Renal cortical epithelial cell (primary cell): ENCODE data around the gene PIM3. TPM values are rescaled to one million over a fixed set of nuclear protein-coding genes. Genes with fewer than 3 reads are reported as not detected.

Experiments used
- DNase-seq: peaks from one replicate; pipeline ENCODE4 v3.0.0-alpha.2; 2011; ENCODE audit warnings: low read depth
- total RNA-seq: library from RNA; depleted of rRNA; stranded (reverse); fragments of >200 nt; gene quantifications from 2 replicates; pipeline ENCODE4 v1.2.3, GENCODE V29; 2014

The PIM3 gene
- total RNA-seq, 1 donor from 2014 or later: 26.3 TPM

DNA sequence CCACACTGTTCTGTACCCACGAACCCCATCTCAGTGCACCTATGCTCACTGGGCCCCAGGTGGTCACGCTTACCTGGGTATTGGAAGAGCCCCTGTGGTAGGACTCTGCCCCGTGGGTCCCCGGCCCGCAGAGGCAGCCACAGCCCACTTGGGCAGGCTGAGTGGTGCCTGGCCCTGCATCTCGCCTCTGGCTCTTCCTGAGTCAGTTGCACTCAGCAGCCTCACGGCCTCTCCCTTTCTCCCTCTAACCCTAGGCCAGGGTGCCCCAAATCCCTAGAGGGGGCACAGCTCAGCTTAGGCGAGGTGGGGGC, 32.4 kb upstream of the PIM3 start:
- no peak for DNase-seq

DNA sequence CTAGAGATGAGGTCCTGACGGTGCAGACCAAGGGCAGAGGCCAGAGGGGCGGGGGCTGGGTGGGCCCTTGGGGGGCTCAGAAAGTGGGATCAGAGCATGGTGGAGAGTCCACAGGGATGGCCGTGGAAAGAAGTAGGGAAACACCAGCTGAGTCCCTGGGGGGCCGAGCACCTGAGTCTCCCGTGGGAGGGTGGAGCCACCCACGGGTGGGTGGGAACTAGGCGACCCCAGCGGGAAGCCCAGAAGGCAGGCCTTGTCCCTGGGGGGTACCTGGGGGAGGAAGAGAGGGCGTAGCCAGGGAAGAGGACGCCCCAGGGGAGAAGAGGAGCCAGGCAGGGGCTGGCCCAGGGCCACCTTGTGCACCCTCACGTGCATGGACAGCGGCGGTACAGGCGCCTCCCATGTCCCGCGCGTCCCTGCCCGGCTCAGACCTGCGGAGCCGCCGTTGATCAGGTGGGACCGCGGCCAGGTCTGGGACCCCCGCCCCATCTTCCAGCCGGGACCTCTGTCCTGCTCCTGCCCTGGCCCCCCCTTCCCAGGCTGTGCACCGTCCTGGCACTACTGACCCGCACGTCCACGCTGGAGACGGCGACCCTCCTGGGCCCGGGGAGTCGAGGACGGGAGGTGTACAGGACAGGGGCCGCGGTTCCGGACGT, 31.9 kb upstream of the PIM3 start:
- DNase-seq: no peak

GRCh38 chr22:49929211-49929979, 31.2 kb upstream of the PIM3 start:
- no peak for DNase-seq

GRCh38 chr22:49929994-49930575, 30.5 kb upstream of the PIM3 start:
- no peak for DNase-seq

DNA sequence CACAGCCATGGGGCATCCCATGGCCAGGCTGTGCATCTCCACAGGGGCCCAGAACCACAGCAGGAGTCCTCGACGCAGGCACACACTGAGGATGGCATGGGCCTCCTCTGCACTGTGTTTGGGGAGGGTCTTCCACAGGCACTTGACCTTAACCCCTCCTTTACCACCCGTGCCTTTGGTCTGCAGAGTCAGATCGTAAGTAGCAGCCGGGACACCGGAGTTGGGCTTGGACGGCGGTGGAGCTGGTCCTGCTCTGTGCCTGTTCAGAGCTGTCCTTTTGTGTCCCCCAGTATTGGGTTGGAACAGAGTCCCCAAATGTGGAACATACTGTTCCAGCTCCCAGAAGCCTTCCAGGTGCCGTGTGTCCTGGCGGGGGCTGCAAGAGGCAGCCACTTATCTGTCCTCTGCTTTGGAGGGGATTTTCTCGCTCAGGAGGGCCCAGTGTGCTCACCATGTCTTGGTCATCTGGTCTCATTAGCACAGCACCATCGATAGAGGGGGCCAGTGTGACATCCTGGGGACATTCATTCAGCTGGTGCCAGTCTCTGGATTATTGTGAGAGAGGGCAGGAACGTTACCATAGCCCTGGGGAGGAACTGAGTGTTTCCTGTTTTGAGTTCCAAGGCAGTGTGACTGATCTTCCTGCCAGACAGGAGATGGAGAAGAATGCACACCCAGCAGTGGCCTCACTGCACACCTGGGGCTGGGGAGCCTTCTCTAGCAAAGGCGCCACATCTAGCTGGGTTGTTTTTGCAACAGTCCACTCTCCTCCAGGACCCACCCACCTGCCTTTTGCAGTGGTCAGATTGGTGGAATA, 29.8 kb upstream of the PIM3 start:
- peak; percentile 82 for DNase-seq

- no peak for DNase-seq
Observed at GRCh38 chr22:49933236-49934159, 27.1 kb upstream of the PIM3 start.

- peak; percentile 75 for DNase-seq
Observed at GRCh38 chr22:49934160-49934890, 26.2 kb upstream of the PIM3 start.

DNA sequence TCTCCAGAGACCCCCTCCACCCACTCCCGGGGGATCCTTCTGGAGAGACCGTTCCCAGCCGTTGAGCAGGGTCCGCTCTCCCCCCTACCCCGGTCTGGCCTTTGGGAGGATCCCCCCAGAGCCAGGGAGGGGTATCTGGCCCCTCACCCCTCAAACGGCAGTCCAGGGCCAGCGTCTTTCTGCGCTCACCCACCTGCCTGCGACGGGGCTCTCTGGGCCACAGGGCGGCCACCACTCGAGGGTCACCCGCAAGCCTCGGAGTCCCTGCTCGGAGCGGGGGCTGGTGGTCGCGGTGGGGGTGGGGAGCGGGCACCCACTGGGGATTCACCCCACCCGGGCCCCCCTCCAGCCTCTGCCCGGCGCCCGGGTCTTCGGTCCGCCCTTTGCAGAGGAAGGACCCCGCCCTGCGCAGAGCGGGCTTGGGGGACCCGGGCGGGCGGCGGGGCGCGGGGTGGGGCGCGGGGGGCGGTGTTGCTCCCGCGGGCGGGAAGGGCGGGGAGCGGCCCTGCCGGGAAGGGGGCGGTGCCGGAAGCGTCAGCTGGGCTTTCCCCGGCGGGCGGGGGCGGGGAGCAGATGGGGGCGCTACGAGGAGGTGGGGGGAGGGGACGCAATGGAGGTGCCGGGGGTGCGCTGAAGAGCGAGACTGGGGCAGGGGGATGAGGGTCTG, 25.5 kb upstream of the PIM3 start:
- no peak for DNase-seq

DNA sequence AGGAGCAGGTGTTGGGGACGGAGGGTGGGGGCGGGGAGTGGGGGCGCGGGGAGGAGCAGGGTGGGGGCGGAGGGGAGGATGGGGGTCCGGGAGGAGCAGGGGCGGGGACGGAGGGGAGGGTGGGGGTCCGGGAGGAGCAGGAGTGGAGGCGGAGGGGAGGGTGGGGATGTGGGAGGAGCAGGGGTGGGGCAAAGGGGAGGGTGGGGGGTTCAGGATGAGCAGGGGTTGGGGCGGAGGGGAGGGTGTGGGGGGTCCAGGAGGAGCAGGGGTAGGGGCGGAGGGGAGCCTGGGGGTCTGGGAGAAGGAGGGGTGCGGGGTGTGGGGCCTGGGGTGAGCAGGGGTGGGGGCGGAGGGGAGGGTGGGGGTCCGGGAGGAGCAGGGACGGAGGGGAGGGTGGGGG, 25.0 kb upstream of the PIM3 start:
- DNase-seq: no peak

DNA sequence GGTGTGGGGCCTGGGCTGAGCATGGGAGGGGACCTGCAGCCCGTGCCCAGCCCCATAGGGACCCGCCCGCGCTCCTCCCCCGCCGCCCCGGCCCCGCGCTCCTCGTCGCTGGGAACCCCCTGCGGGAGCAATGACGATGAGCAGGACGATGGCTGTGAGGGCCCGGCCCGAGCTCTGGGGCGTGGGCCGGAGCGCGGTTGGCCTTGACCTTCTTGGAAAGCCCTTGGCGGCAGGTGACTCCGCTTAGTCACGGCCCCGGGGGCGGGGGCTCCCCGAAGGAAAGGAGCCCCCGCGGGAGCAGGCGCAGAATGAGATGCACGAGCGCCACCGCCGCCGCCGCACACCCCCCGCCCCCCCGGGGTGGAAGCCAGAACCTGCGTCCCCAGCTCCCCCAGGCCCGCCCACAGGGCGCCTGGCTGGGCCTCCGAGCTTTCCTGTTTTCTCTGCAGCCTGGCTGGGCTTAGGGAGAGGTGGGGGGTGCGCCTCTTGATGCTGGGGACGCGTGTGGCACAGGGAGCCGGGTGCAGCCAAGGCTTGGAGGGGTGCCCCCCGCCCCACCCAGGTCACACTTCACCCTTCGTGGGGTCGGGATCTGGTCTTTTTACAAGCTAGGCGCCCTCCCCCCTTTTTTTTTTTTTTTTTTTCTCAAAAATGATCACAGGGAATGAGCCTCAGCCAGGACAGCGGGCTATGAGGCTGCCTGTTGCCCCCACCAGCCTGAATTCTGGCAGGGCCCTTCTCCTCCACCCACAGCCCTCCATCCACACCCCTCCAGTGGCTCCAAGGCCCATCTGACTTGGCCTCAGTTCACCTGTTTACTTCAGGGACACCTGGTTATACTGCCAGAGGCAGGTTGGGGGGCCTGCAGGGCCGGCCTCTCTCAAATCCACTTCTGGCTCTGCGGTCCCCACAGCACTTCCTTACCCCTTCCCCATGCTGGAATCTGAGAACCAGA, 24.3 kb upstream of the PIM3 start:
- peak; percentile 75 for DNase-seq

GRCh38 chr22:49936973-49937757, 23.4 kb upstream of the PIM3 start:
- no peak for DNase-seq

GRCh38 chr22:49937758-49938564, 22.6 kb upstream of the PIM3 start:
- no peak for DNase-seq

DNA sequence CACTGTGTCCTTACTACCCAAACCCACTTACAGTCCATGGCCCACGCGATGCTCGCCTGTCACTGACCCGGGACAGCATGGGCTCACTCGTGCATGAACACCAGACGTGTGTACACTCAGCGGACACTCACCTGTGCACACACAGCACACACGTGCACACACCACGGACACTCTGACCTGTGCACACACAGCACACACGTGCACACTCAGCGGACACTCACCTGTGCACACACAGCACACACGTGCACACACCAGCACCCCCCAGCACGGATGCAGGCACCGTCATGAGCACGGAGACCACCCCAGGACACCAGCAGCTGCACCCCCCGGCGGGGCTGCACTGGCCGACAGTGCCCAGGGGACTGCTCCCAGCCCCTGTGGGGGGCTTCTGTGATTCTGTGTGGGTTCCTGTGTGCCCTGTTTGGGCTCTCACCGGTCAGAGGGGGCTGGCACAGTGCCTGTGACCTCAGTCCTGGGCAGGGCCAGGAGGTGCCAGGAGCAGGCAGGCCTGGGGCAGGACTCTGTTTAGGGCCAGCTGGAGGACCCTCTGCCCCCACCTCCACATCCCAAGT, 21.9 kb upstream of the PIM3 start:
- no peak for DNase-seq

GRCh38 chr22:49941507-49942316, 18.9 kb upstream of the PIM3 start:
- no peak for DNase-seq

DNA sequence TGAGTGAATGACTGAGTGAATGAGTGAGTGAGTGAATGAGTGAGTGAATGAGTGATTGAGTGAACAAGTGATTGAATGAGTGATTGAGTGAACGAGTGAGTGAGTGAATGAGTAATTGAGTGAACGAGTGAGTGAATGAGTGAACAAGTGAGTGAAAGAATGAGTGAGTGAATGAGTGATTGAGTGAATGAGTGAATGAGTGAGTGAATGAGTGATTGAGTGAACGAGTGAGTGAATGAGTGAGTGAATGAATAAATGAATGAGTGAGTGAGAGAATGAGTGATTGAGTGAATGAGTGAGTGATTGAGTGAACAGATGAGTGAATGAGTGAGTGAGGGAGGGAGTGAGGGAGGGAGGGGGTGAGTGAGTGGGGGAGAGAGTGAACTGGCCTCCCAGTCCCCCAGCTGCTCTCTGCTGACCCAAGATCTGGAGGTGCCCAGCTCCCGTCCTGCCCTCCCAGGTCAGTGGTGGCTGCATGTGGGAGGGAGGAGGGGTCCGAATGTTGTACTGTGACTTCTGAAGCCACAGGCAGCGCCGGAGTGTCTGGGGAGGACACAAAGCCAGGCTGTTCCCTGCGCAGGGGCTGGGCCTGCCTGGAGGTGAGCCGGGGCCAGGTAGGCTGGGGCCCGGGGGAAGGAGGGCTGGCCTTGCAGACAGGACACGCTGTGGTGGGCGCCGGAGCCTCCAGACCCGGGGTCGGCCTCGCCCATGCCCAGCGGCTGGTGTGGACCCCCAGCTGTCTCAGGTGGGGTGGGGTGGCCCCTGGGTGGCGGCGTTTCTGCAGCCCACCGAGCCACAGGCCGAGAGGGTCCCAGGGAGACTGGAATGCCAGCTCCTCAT, 17.8 kb upstream of the PIM3 start:
- DNase-seq: no peak
